NCI-H128 (cell line): ENCODE results near the gene CYTIP.

Source experiments
- DNase-seq: peaks from one replicate; lab custom pipeline; 2025; ENCODE audit not compliant: unreplicated experiment; lab: John Stamatoyannopoulos, UW

The CYTIP gene

GRCh38 chr2:157465554-157465953 lies 21.7 kb upstream of the CYTIP start:
- no peak for DNase-seq

DNA sequence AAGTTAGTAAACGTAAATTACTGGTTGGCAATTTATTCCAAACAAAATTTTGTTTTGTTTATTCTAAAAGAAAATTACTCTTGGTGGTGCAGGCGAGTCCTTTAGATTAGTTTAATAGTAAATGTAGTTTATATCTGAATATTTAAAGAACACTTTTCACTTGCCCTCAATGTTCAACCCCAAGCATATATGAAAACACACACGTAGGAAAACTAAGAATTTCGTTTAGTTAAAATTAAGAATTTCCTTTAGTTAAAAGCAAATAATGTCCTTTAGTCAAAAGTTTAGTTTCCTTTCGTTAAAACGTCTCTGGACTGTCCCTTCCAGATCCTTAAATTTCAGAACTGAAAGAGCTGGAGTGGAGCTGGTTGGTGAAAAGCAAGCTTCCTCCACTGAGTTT lies 19.1 kb upstream of the CYTIP start:
- no peak for DNase-seq

GRCh38 chr2:157460897-157461296 lies 17.0 kb upstream of the CYTIP start:
- DNase-seq, result no peak

DNA sequence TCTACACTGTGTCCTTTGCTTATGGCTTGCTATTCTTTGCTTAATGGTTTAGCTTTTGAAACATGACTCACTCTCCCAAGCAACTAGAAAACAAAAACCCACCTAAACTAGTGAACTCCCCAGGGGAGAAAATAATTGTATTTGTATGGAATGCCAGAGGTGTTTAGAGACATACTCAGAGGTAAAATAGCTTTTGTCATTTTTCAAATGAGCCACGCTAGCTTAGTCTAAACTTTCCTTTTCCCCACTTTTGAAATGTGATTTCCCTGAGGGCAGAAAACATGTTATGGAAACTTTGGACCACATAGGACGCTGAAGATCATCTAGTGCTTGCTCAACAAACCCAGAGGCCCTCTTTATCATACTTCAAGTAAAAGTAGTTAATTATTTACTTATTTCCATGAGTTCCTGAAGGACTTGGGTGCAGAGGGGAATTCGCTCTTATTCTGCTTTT lies 16.5 kb upstream of the CYTIP start:
- no peak for DNase-seq

DNA sequence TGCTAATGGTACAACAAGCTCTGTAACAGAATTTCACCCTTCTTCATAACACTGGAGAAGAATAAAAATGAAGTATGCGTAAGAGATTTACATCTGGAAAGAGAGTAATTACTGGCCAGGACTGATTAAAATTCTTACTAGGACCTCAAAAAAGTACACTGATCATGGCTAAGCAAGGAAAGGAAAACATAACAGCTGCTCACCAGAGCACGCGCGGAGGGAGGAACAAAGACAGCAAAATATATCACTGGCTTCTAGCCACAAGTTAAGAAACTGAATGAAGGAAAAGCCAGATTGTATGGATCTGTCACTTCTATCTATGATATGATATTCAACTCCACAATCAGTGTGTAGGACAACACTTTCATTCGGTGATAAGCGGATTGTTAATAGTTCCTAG lies 15.6 kb upstream of the CYTIP start:
- no peak for DNase-seq

DNA sequence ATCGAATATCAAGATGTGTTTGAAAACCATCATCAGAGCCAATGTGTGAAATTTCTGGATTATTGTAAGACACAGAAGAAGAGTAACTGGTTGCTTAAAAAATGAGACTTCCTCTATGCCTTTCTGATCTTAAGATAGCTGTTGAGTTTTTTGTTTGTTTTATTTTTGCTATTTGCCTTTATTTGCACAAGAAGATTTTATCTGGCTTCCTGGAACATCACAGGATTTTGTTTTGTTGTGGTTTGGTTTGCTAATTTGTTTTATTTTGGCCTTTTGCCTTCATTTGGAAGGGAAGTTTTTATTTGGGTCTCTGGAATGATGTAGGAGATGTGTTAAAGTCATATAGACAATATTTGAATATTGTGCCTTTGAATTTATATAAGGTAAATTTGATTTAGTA lies 3.9 kb upstream of the CYTIP start:
- DNase-seq, result no peak

DNA sequence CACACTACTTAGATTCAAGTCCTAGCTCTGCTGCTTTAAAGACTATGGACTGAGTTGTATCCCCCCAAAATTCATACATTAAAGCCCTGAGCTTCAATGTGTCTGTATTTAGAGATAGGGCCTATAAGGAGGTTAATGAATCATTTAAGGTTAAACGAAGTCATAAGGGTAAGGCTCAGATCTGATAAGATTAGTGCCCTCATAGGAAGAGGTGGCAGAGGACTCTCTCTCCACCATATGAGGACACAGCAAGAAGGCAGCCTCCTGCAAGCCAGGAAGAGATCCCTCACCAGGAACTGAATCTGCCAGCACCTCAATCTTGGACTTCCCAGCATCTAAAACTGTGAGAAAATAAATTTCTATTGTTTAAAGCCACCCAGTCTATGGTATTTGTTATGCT lies 3.1 kb upstream of the CYTIP start:
- DNase-seq, result no peak

DNA sequence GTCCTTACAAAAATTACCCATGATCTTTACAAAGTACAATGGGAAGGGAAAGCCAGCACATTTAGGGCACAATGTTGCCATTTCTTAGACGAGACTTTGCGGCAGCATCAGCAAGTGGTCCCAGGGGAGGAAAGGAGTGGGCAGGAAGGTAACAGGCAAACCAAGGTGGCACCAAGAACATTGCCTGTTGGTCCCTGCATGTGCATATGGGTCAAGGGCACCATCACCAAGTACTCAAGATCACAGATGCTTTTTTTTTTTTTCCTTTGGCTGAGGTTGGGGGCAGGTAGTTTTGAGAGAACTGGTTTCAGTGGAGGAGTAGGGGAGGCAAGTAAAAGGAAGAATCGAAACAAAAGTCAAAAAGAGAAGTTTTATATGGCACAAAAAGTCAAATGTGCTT lies 752 bp upstream of the CYTIP start:
- DNase-seq, result no peak

GRCh38 chr2:157443090-157443489 lies 799 bp downstream of the CYTIP start:
- DNase-seq, result no peak

- DNase-seq, result no peak
These were observed 1.3 kb downstream of the CYTIP start for GRCh38 chr2:157442636-157443035.

- DNase-seq, result no peak
These were observed 1.7 kb downstream of the CYTIP start for GRCh38 chr2:157442191-157442590.

- DNase-seq, result no peak
These were observed 2.8 kb downstream of the CYTIP start for GRCh38 chr2:157441072-157441454.

DNA sequence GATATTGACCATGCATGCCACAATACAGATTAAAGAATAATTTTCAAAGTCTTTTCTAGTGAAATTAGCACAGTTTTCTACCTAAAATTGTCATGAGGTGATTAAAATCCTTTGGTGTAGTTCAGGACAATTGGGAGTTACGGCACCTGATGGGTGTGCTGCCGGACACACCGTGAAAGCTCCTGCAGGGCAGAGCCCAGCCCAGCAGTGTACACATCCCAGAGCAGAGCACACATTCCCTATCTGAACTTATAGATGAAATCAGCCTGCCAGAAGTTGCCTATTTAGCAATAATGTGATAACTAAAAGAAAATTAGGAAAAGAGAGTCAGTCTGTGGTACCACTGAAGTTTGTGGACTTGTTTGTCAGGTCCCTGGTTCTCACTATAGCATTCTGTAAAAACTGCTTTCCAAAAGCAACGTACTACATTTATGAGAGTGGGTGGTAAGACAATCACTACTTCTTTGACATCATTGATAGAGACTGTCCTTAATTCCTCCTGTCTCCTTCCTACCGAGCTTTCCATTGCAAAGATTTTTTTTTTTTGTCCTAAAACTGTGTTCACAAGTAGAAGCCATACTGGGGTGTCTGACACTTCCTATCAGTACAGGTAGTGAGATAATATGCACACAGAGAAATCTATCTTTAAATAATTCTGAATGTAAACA lies 3.4 kb downstream of the CYTIP start:
- DNase-seq, result no peak

DNA sequence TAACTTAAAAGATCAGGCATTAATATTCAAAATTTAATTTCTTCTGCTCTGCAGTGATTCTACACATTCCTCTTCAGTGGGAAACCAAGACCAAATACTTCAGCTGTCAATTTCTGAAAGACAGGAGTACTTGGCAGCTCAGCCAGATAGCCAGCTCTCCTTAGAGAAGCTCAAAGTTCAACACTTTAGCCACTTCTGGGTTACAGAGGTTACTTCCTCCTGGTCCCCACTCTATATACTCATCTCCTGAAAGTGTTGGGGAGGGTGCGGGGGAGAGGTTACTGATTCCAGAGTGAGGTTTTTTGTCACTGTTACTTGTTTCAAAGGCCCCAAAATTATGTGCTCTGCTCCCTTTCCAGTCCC lies 4.1 kb downstream of the CYTIP start:
- no peak for DNase-seq

- no peak for DNase-seq
These were observed 4.7 kb downstream of the CYTIP start for GRCh38 chr2:157438863-157439823.

DNA sequence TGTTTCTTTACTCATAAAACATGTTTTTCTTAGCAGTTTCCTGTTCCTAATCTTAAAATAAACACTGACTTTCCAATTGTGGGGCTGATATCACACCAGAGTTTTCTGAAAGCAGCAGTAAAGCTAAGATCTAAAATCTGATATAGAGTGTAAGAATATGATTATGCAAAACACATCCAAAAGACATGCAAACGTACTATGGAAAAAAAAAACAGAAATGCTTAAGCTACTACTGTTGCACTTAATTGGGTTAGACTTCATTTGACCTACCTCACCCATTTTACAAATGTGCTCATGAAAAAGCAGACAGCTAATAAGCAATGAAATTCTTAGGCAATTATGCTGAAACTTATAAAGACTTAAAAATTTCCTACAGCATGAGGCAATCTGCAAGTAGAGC lies 10.5 kb downstream of the CYTIP start:
- no peak for DNase-seq

- no peak for DNase-seq
These were observed 11.3 kb downstream of the CYTIP start for GRCh38 chr2:157432475-157433106.

DNA sequence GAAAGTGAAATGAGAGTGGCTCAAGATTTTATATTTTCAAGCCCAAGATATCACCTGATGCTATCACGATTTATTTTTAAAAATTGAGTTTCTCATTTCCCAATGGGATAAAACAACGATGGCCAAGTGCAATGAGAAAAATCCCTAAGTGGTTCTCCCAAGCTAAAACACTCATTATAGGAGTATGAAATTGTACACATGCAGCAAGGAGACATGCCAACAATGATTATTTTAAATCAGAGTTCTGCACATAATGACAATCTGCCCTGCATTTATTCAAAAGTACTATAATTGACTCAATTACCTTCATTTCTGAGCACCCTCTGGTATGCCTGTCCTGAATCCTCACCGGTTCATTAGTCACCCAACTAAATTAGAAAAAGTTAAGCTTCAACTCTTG lies 12.7 kb downstream of the CYTIP start:
- no peak for DNase-seq

DNA sequence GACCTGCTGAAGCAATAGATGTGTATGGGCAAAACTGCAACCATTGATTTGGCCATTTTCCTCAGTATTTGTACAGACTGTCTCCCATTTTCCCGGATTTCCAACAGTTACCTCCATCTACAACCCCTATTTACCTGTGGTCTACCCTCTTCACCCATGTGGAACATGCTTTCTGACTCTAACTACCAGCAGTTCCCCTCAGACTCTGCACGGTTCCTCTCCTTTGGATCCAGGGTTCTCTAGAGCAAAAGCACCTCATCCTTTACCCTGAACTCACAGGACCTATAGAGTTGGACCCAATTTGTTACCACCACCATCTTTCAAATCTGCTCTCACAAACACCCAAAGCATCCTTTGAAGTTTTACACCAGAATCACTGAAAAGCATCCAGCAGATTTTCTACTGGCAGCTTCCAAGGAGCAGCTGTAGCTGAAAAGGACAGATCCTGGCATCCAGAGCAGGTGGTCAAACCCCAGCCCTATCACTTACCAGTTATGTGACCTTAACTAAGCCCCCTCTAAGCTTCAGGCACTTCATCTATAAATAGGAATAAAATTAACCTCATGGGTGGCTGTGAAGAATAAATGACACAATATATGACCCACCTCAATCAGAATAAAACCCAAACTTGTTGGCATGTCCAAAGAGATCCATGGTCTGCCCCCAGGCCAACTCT lies 15.3 kb downstream of the CYTIP start:
- DNase-seq, result no peak

- no peak for DNase-seq
These were observed 16.0 kb downstream of the CYTIP start for GRCh38 chr2:157427922-157428303.
